ENCODE measurements around the gene GTPBP4.
"Not testable (repeated sequence)": the region's sequence is repeated elsewhere in the genome, so short reads cannot be mapped to it uniquely, and the experiment has no call there.

GTPBP4 gene

GRCh38 chr10:1029838-1030237, 41.6 kb downstream of the GTPBP4 start:
- no peak overlapping the region for H3K4me3 ChIP-seq (ENCODE audit: control insufficient read depth, low read depth, low read length)
- DNase-seq (ENCODE audit: low read depth) = no peak
- TF ChIP-seq, protein P1, sequence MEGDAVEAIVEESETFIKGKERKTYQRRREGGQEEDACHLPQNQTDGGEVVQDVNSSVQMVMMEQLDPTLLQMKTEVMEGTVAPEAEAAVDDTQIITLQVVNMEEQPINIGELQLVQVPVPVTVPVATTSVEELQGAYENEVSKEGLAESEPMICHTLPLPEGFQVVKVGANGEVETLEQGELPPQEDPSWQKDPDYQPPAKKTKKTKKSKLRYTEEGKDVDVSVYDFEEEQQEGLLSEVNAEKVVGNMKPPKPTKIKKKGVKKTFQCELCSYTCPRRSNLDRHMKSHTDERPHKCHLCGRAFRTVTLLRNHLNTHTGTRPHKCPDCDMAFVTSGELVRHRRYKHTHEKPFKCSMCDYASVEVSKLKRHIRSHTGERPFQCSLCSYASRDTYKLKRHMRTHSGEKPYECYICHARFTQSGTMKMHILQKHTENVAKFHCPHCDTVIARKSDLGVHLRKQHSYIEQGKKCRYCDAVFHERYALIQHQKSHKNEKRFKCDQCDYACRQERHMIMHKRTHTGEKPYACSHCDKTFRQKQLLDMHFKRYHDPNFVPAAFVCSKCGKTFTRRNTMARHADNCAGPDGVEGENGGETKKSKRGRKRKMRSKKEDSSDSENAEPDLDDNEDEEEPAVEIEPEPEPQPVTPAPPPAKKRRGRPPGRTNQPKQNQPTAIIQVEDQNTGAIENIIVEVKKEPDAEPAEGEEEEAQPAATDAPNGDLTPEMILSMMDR (conservative IDR thresholded peaks at IDR 0.05; ENCODE audit: control insufficient read depth, insufficient read depth, low read depth, low read length) = no peak

- TF ChIP-seq, protein P1 (conservative IDR thresholded peaks at IDR 0.05; ENCODE audit: control insufficient read depth, insufficient read depth, low read depth, low read length) = no peak
- DNase-seq (ENCODE audit: low read depth) = no peak
- H3K4me3 ChIP-seq (ENCODE audit: control insufficient read depth, low read depth, low read length) = no peak overlapping the region
Observed at GRCh38 chr10:1033601-1034000, 45.4 kb downstream of the GTPBP4 start.

DNA sequence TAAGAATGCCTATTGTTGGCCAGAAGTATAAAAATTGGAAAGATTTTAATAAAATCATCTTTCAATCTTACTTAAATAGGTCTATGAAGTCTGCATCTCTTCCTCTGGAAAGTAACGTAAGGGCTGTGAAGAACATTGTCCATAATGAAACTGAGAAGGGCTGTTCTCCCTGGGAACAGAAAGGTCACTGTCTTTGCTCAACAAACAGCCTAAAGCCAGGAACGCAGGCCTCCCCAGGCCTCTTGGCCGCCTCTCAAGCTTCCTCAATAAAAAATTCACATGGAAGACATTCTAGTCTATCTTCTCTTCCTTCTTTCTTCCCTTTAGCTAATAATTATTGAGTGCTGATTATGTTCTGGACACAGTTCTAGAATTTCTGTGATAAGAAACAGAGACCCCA, 46.5 kb downstream of the GTPBP4 start:
- no peak overlapping the region for H3K4me3 ChIP-seq (ENCODE audit: control insufficient read depth, low read depth, low read length)
- TF ChIP-seq, protein P1 (conservative IDR thresholded peaks at IDR 0.05; ENCODE audit: control insufficient read depth, insufficient read depth, low read depth, low read length) = no peak

DNA sequence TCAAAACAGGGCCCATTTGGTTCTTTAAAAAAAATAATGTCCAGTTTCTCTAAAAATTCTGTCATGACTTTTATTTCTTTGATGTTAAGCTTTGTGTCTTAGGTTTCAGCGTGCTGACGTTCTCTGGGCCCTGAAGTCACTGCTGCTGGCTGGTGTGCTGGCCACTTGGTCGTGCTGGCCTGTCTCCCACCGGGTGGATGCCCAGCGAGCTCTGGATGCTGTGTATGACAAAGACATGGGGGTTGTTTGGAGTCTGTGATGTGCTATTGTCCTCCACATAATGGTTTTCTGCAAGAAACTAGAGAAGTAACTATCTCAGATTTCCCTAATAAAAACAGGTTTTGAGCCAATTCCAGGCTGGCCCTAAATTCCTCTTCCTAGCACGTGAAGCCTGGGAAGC, 47.0 kb downstream of the GTPBP4 start:
- H3K4me3 ChIP-seq (ENCODE audit: control insufficient read depth, low read depth, low read length) = no peak overlapping the region
- DNase-seq (ENCODE audit: low read depth) = no peak
- TF ChIP-seq, protein P1 (conservative IDR thresholded peaks at IDR 0.05; ENCODE audit: control insufficient read depth, insufficient read depth, low read depth, low read length) = no peak

More for the DNA sequence above, 46.5 kb downstream of the GTPBP4 start:
- no peak for DNase-seq (ENCODE audit: low read depth)

DNA sequence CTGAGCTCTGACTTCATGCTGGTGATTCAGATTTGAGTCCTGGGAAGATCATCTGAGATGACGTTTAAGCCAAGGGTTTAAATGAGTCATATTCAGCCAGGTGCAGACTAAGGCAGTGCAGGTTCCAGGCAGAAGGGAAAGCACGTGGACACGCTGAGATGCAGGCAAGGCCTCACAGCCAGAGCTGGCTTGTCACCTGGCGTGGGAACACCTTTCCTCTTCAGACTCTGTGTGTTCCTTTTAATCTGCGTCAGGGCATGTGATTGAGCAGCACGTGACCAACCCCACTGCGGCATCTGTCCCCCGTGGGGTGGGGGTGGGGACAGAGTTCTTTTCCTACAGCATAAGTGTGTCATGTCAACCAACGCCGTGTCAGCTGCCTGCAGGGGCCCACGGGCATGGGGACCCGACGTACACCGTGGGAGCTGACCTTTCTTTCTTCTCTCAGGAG, 48.1 kb downstream of the GTPBP4 start:
- no peak overlapping the region for H3K4me3 ChIP-seq (ENCODE audit: control insufficient read depth, low read depth, low read length)
- DNase-seq (ENCODE audit: low read depth) = peak; percentile 84
- TF ChIP-seq, protein P1 (conservative IDR thresholded peaks at IDR 0.05; ENCODE audit: control insufficient read depth, insufficient read depth, low read depth, low read length) = no peak

DNA sequence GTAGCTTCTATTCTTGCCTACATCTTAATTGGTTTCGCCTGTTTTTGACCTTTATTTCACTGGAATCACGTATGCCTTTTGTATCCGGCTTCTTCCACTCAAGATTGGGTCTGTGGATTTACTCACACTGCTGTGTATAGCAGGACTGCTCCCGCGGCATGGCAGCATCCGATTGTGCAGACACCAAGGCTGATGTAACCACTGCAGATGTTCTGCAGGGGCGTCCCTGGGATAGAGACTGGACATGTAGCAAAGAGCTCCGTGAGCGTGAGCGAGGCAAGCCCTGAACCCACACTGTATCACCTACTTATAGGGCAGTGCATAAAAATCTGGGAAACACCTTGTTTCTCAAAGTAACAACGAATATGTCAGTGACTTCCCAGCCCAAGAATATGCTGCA, 48.9 kb downstream of the GTPBP4 start:
- TF ChIP-seq, protein P1 (conservative IDR thresholded peaks at IDR 0.05; ENCODE audit: control insufficient read depth, insufficient read depth, low read depth, low read length) = no peak
- DNase-seq (ENCODE audit: low read depth) = no peak
- H3K4me3 ChIP-seq (ENCODE audit: control insufficient read depth, low read depth, low read length) = no peak overlapping the region

DNA sequence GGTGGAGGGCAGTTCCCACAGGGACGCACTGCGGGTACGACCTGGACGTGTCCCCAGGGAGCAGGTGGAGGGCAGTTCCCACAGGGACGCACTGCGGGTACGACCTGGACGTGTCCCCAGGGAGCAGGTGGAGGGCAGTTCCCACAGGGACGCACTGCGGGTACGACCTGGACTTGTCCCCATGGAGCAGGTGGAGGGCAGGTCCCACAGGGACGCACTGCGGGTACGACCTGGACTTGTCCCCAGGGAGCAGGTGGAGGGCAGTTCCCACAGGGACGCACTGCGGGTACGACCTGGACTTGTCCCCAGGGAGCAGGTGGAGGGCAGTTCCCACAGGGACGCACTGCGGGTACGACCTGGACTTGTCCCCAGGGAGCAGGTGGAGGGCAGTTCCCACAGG, 50.5 kb downstream of the GTPBP4 start:
- not testable (repeated sequence) for DNase-seq (ENCODE audit: low read depth); H3K4me3 ChIP-seq (ENCODE audit: control insufficient read depth, low read depth, low read length)

Data from fibroblast of mammary gland (primary cell).